H1 (cell line): ENCODE measurements around the gene GALNT12. TPM values are rescaled to one million over a fixed set of nuclear protein-coding genes. Genes with fewer than 3 reads are reported as not detected.

Experiments used
- CTCF ChIA-PET: fragments of 300-600 bp; sonication (Branson Sonifier 250); formaldehyde crosslinking; loops from one replicate; lab custom pipeline; 2021; ENCODE audit not compliant: partially characterized antibody; lab: Charles Lee
- POLR2A ChIA-PET: fragments of 300-600 bp; sonication (Branson Sonifier 250); formaldehyde crosslinking; loops from one replicate; lab custom pipeline; 2021; ENCODE audit warnings: inconsistent platforms; ENCODE audit not compliant: partially characterized antibody; lab: Charles Lee
- DNase-seq, 2 experiments: peaks; one replicate each; pipeline versions ENCODE4 v3.0.0 to v3.0.0-alpha.2; 2010 to 2022; ENCODE audit warnings: low spot score in 2 of 2, low read depth in 1 of 2, mixed read lengths in 1 of 2
- FAIRE-seq: peaks from 2 replicates; lab custom pipeline; 2011; peaks lifted over from hg19 to GRCh38; lab: Jason Lieb, UNC
- H2AFZ ChIP-seq: 2 replicates; pipeline ENCODE4 v1.8.1; 2012; ENCODE audit warnings: low read length, inconsistent platforms
- H2AK5ac ChIP-seq: 2 replicates; pipeline ENCODE4 v1.6.1; 2013; ENCODE audit warnings: low read depth, low read length
- H2BK120ac ChIP-seq: replicated peaks from 2 replicates; pipeline ENCODE3; 2013; ENCODE audit warnings: low read depth, low read length, inconsistent platforms
- H2BK12ac ChIP-seq: 2 replicates; pipeline ENCODE4 v1.6.1; 2013; ENCODE audit warnings: low read depth, low read length
- H2BK15ac ChIP-seq: 2 replicates; pipeline ENCODE4 v1.6.1; 2013; ENCODE audit warnings: low read length
- H2BK20ac ChIP-seq: 2 replicates; pipeline ENCODE4 v1.6.1; 2013; ENCODE audit warnings: low read length
- H2BK5ac ChIP-seq: 2 replicates; pipeline ENCODE4 v1.6.1; 2013; ENCODE audit warnings: low read depth, low read length
- H3K14ac ChIP-seq: 2 replicates; pipeline ENCODE4 v1.6.1; 2013; ENCODE audit warnings: inconsistent platforms; ENCODE audit not compliant: insufficient read length
- H3K18ac ChIP-seq: 2 replicates; pipeline ENCODE4 v1.6.1; 2013; ENCODE audit warnings: low read length; ENCODE audit errors: extremely low read depth
- H3K23ac ChIP-seq: 2 replicates; pipeline ENCODE4 v1.6.1; 2013; ENCODE audit warnings: inconsistent platforms; ENCODE audit not compliant: insufficient read length
- H3K23me2 ChIP-seq: 2 replicates; pipeline ENCODE4 v1.6.1; 2013; ENCODE audit warnings: low read depth, low read length
- H3K27ac ChIP-seq: 2 replicates; pipeline ENCODE4 v1.6.1; 2011; ENCODE audit warnings: low read depth, low read length, inconsistent platforms
- H3K27me3 ChIP-seq, 4 experiments: replicated peaks in 1 of 4; 1 replicate in 1 of 4; 2 replicates in 3 of 4; pipeline versions ENCODE4 v1.6.1 to v1.8.1; 2011 to 2013; ENCODE audit warnings: low read length in 3 of 4, mild to moderate bottlenecking in 3 of 4, inconsistent platforms in 2 of 4, mixed read lengths in 2 of 4, moderate library complexity in 1 of 4; ENCODE audit not compliant: control insufficient read depth in 3 of 4, insufficient read depth in 3 of 4; ENCODE audit errors: extremely low read depth in 1 of 4
- H3K36me3 ChIP-seq, 4 experiments: 2 replicates each; pipeline versions ENCODE4 v1.6.1 to v1.8.1; 2011 to 2013; ENCODE audit warnings: mild to moderate bottlenecking in 4 of 4, low read length in 3 of 4, moderate library complexity in 2 of 4, control low read depth in 1 of 4, inconsistent platforms in 1 of 4; ENCODE audit not compliant: insufficient read depth in 4 of 4, control insufficient read depth in 2 of 4
- H3K4ac ChIP-seq: replicated peaks from 2 replicates; pipeline ENCODE3; 2013; ENCODE audit warnings: low read length, low read depth, mixed read lengths, inconsistent platforms; ENCODE audit not compliant: insufficient read length
- H3K4me1 ChIP-seq, 4 experiments: replicated peaks in 1 of 4; 1 replicate in 1 of 4; 2 replicates in 3 of 4; pipeline versions ENCODE4 v1.6.1 to v1.8.1; 2011 to 2013; ENCODE audit warnings: low read length in 3 of 4, inconsistent platforms in 2 of 4, mixed read lengths in 1 of 4; ENCODE audit not compliant: insufficient read depth in 4 of 4, control insufficient read depth in 3 of 4
- H3K4me2 ChIP-seq, 2 experiments: 2 replicates each; pipeline versions ENCODE4 v1.6.1 to v1.8.1; 2011 to 2013; ENCODE audit warnings: low read depth in 2 of 2, low read length in 2 of 2, control low read depth in 1 of 2, inconsistent platforms in 1 of 2, mild to moderate bottlenecking in 1 of 2; ENCODE audit not compliant: insufficient read depth in 1 of 2
- H3K4me3 ChIP-seq, 4 experiments: fragments of 200-600, 300-600 bp in 1 of 4; sonication (generic), shearing (Covaris generic), sonication (Bioruptor Twin) in 1 of 4; 2 replicates each; pipeline versions ENCODE4 v1.5.1 to v1.8.1; 2011 to 2016; ENCODE audit warnings: low read length in 4 of 4, low read depth in 3 of 4, control low read depth in 2 of 4, inconsistent platforms in 2 of 4, mild to moderate bottlenecking in 2 of 4, mixed read lengths in 1 of 4, moderate library complexity in 1 of 4; ENCODE audit not compliant: insufficient read depth in 2 of 4; ENCODE audit errors: extremely low read depth in 1 of 4
- H3K56ac ChIP-seq: replicated peaks from 2 replicates; pipeline ENCODE3; 2013; ENCODE audit warnings: low read depth, mild to moderate bottlenecking, mixed read lengths, low read length, inconsistent platforms; ENCODE audit not compliant: insufficient read length
- H3K79me1 ChIP-seq: 2 replicates; pipeline ENCODE4 v1.6.1; 2013; ENCODE audit warnings: low read depth, low read length, control low read depth
- H3K79me2 ChIP-seq, 2 experiments: 2 replicates each; pipeline versions ENCODE4 v1.6.1 to v1.8.1; 2012 to 2013; ENCODE audit warnings: low read length in 2 of 2, mild to moderate bottlenecking in 2 of 2, inconsistent platforms in 1 of 2; ENCODE audit not compliant: insufficient read depth in 2 of 2, control insufficient read depth in 1 of 2
- H3K9ac ChIP-seq, 4 experiments: replicated peaks in 1 of 4; 1 replicate in 1 of 4; 2 replicates in 3 of 4; pipeline versions ENCODE4 v1.6.1 to v1.8.1; 2011 to 2013; ENCODE audit warnings: low read depth in 3 of 4, low read length in 3 of 4, control low read depth in 2 of 4, mild to moderate bottlenecking in 2 of 4, moderate library complexity in 2 of 4, inconsistent platforms in 1 of 4; ENCODE audit errors: extremely low read depth in 1 of 4
- H3K9me3 ChIP-seq, 2 experiments: 2 replicates each; pipeline versions ENCODE4 v1.6.1 to v1.8.1; 2012 to 2013; ENCODE audit warnings: mild to moderate bottlenecking in 2 of 2, moderate library complexity in 2 of 2, control low read depth in 1 of 2, inconsistent platforms in 1 of 2, low read depth in 1 of 2, low read length in 1 of 2, mixed read lengths in 1 of 2; ENCODE audit not compliant: insufficient read depth in 2 of 2
- H4K20me1 ChIP-seq, 2 experiments: replicated peaks in 1 of 2; 2 replicates each; pipeline versions ENCODE3 to v1.8.1; 2011 to 2013; ENCODE audit warnings: inconsistent platforms in 2 of 2, low read length in 2 of 2, mild to moderate bottlenecking in 1 of 2; ENCODE audit not compliant: insufficient read depth in 2 of 2, control insufficient read depth in 1 of 2
- H4K5ac ChIP-seq: 2 replicates; pipeline ENCODE4 v1.6.1; 2013; ENCODE audit warnings: low read length, low read depth, mixed read lengths, inconsistent platforms; ENCODE audit not compliant: insufficient read length
- H4K8ac ChIP-seq: 2 replicates; pipeline ENCODE4 v1.8.0; 2013; ENCODE audit warnings: mild to moderate bottlenecking, moderate library complexity, low read length, inconsistent platforms; ENCODE audit not compliant: insufficient read depth; ENCODE audit errors: extremely low read depth
- H4K91ac ChIP-seq: replicated peaks from 2 replicates; pipeline ENCODE3; 2013; ENCODE audit warnings: low read length, mixed read lengths, inconsistent platforms; ENCODE audit not compliant: insufficient read length
- ASH2L ChIP-seq: fragments of 200-600, 300-600 bp; sonication (generic); IDR thresholded peaks from one replicate; pipeline ENCODE4 v1.7.1; 2017; ENCODE audit warnings: low read length
- CEBPB ChIP-seq: IDR thresholded peaks from 2 replicates; pipeline ENCODE4 v1.6.1; 2012; ENCODE audit warnings: low read depth, low read length
- WGBS, 2 experiments: shearing (Covaris generic) in 1 of 2; methylation state at CpG; one replicate each; pipeline versions ENCODE4 v1.1.6 to v1.1.7; 2013 to 2015; ENCODE audit warnings: low lambda C conversion rate in 2 of 2, mixed read lengths in 2 of 2, inconsistent platforms in 1 of 2, low coverage in 1 of 2, missing lambda C conversion rate in 1 of 2; ENCODE audit not compliant: insufficient replicate concordance in 2 of 2, insufficient coverage in 1 of 2, insufficient read length in 1 of 2; ENCODE audit errors: extremely low coverage in 1 of 2, missing lambda C conversion rate in 1 of 2; 5-methylcytosine and 5-hydroxymethylcytosine counted together
- polyA plus RNA-seq, 7 experiments: library from polyadenylated mRNA; depleted of rRNA in 3 of 7; stranded (reverse) in 5 of 7; unstranded in 2 of 7; fragments of >200 nt in 5 of 7; fragments of 200-250 nt in 2 of 7; gene quantifications; 1 replicate in 5 of 7; 2 replicates in 1 of 7; 4 replicates in 1 of 7; pipeline versions ENCODE4 v1.2.1 to v1.2.3, GENCODE V29; 2011 to 2013; ENCODE audit warnings: missing spikeins in 2 of 7, mixed read lengths in 2 of 7
- total RNA-seq: library from RNA; stranded (reverse); fragmentation: NEBNext Ultra II Directional; extraction: Animal tissue kit (Norgen Biotek cat#: 25700); gene quantifications from 2 replicates; pipeline ENCODE4 v1.2.1, GENCODE V29; 2021

Gene GALNT12
- total and polyA plus RNA-seq, 2 of the 8 experiments (the other 6 are each of a cell fraction or from before 2014, with no cell fraction given), result 16.2 to 19.6 TPM

GRCh38 chr9:98867429-98868168 lies 60.1 kb downstream of the GALNT12 start:
- Histone ChIP-seq H3K23me2 (no peaks in the 10 kb centered on the region), H3K14ac (no peak overlapping the region), H2BK120ac (no peak overlapping the region), H3K4me3 (no peak overlapping the region), H2AK5ac (no peak overlapping the region), H3K27me3 (no peaks in the 10 kb centered on the region), H3K4me2 (no peak overlapping the region), H3K23ac (no peak overlapping the region), H2BK15ac (no peak overlapping the region), H3K56ac (no peak overlapping the region), H3K4me1 (no peaks in the 10 kb centered on the region), H4K8ac (no peak overlapping the region), H4K5ac (no peak overlapping the region), H3K18ac (no peak overlapping the region), H3K4ac (no peak overlapping the region), H4K20me1 (no peaks in the 10 kb centered on the region), H3K9me3 (0 out of 4 replicates have a peak, but pooled peaks cover 0 to 5% of the 10 kb centered on the region in 2 experiments), H3K9ac (no peak overlapping the region), H2BK12ac (no peak overlapping the region), H2BK20ac (no peak overlapping the region), H2AFZ (no peak overlapping the region), H3K27ac (no peak overlapping the region), H3K79me2 (no peaks in the 10 kb centered on the region), H2BK5ac (no peak overlapping the region), H3K36me3 (no peaks in the 10 kb centered on the region), H4K91ac (no peak overlapping the region), H3K79me1 (no peaks in the 10 kb centered on the region)
- POLR2A ChIA-PET, result no interaction called here
- FAIRE-seq, result no peak
- TF ChIP-seq ASH2L (no peak), CEBPB (peak; percentile 49; the same call in 1 of the 2 replicates)
- no peak for DNase-seq
- CTCF ChIA-PET, result no interaction called here
- WGBS, 2 experiments, result 93% methylated on average over 4 of the region's 4 CpGs; no CpG with 5 or more reads in 1 of the 2 experiments
